ENCODE data around the gene FSCN2. TPM values are rescaled to one million over a fixed set of nuclear protein-coding genes. Genes with fewer than 3 reads are reported as not detected.
A peak's percentile ranks its signal among the peaks of the same experiment; 100 is the strongest.

Gene FSCN2
- total RNA-seq, 1 experiment from 2014 or later: 1.6 TPM

- no peak overlapping the region for H4K8ac ChIP-seq (replicated peaks; ENCODE audit: insufficient read length, low read depth, low read length)
- no peak overlapping the region for H2BK120ac ChIP-seq (ENCODE audit: low read depth, low read length, poor library complexity, severe bottlenecking)
- no peak overlapping the region for H2BK15ac ChIP-seq (ENCODE audit: low read depth, low read length)
- H3T11ph ChIP-seq (ENCODE audit: low read length): no peak overlapping the region
- peak overlapping the region; percentile 94 for H3K14ac ChIP-seq (ENCODE audit: insufficient read depth, low read length)
- peaks cover 31% of the 10 kb centered on the region for H3K23me2 ChIP-seq (ENCODE audit: insufficient read length, low read depth, low read length, poor library complexity, severe bottlenecking)
- Mint-ChIP-seq H3K27ac (peak overlapping the region; percentile 91 to 98 (median 96); a peak in 6 of 7 replicates), H3K27me3 (ENCODE audit: low read depth) (peaks cover 6% of the 10 kb centered on the region), H3K4me3 (peak overlapping the region; percentile 97 to 100), H3K9me3 (peaks cover 7 to 22% of the 10 kb centered on the region in 2 experiments; a peak in 4 of 5 replicates), H3K36me3 (ENCODE audit: insufficient read depth in 1 of 3, low read depth in 3 of 3) (peaks cover 38 to 45% (median 38%) of the 10 kb centered on the region in 3 experiments), H3K4me1 (peaks cover 21 to 31% of the 10 kb centered on the region in 2 experiments)
- TF ChIP-seq CTCF (conservative IDR thresholded peaks at IDR 0.05): no peak
- H2BK5ac ChIP-seq (ENCODE audit: insufficient read length, low read length): no peak overlapping the region
- H2BK20ac ChIP-seq (ENCODE audit: low read depth, low read length, poor library complexity, severe bottlenecking): no peak overlapping the region
- H3K56ac ChIP-seq (ENCODE audit: insufficient read length, low read depth, low read length): no peak overlapping the region
- H4K20me1 ChIP-seq (ENCODE audit: control insufficient read depth, insufficient read depth, insufficient read length): no peaks in the 10 kb centered on the region
- H3K23ac ChIP-seq (ENCODE audit: insufficient read length, low read depth, low read length): no peak overlapping the region
- H3K79me2 ChIP-seq (ENCODE audit: insufficient read depth, low read length): peaks cover 21% of the 10 kb centered on the region; the same call in 1 of the 2 replicates
- no peak overlapping the region for H2AFZ ChIP-seq (ENCODE audit: low read length)
- no CpG with 5 or more reads among the region's 48 CpGs for WGBS (ENCODE audit: extremely low coverage, insufficient read length, low lambda C conversion rate)
- H3K27ac ChIP-seq (ENCODE audit: insufficient read length, low read depth, low read length): no peak overlapping the region
- no peak overlapping the region for H2AK5ac ChIP-seq (ENCODE audit: insufficient read length, low read length)
- peak overlapping the region; percentile 83 for H3K9ac ChIP-seq (ENCODE audit: extremely low read depth, insufficient read length, low read length)
- H3K4me1 ChIP-seq (ENCODE audit: insufficient read depth, low read length): no peaks in the 10 kb centered on the region
- peak overlapping the region; percentile 97 for H3K4me2 ChIP-seq (ENCODE audit: insufficient read depth, insufficient read length, low read length)
- H3K27me3 ChIP-seq (ENCODE audit: insufficient read depth, low read length): no peaks in the 10 kb centered on the region
- DNase-seq: peak; percentile 44
- H3K18ac ChIP-seq (ENCODE audit: insufficient read length, low read depth, low read length): peak overlapping the region; percentile 16
- no peak overlapping the region for H3K4ac ChIP-seq (ENCODE audit: low read depth, low read length)
- no peaks in the 10 kb centered on the region for H3K79me1 ChIP-seq (ENCODE audit: insufficient read depth, low read depth, low read length, poor library complexity, severe bottlenecking)
- H4K91ac ChIP-seq (ENCODE audit: insufficient read length, low read depth, low read length): no peak overlapping the region
- H4K5ac ChIP-seq (ENCODE audit: insufficient read length, low read depth, low read length): no peak overlapping the region
- no peak overlapping the region for H2BK12ac ChIP-seq (ENCODE audit: insufficient read length, low read depth, low read length)
- no peaks in the 10 kb centered on the region for H3K9me3 ChIP-seq (ENCODE audit: control insufficient read depth, low read depth, low read length)
Observed at GRCh38 chr17:81510785-81511553, 17.2 kb upstream of the FSCN2 start.
